LNCaP clone FGC (cell line): ENCODE measurements around the gene SYPL1.

Source experiments
- DNase-seq: peaks from one replicate; pipeline ENCODE4 v3.0.0-alpha.2; 2011; ENCODE audit warnings: low read depth
- H3K4me3 ChIP-seq: 2 replicates; pipeline ENCODE4 v1.5.1; 2011; ENCODE audit warnings: mild to moderate bottlenecking, low read depth, low read length, control low read depth
- CTCF ChIP-seq: IDR thresholded peaks from 2 replicates; pipeline ENCODE4 v1.5.1; 2012; ENCODE audit warnings: mild to moderate bottlenecking; ENCODE audit not compliant: control insufficient read depth, insufficient read depth; ENCODE audit errors: extremely low read depth

The SYPL1 gene

DNA sequence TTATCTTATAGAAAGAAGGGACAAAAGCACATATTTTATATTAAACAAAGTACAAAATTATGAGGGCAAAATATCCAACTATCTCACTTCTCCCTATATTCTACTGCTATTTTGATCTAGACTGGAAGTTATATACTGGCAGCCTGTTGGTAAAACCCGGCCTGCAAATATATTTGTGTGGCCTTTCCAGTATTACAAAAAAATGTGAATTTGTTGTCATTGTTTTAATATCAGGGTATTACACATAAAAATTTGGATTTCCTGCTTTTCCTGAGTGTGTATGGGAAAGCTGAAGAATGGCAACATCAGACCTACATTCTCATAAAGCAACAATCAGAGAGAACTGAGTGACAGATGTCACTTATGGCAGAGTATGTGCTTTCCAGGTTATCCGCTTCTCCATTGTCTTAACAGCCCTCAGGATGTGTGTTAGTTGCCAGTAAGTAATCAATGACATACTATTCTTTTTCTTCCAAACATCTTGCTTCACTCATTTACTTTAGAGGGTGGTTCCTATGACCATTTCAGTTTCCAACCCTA is 7.3 kb downstream of the SYPL1 start:
- no peak overlapping the region for H3K4me3 ChIP-seq
- no peak for TF ChIP-seq CTCF
- DNase-seq, result no peak

- H3K4me3 ChIP-seq, result no peak overlapping the region
- TF ChIP-seq CTCF, result no peak
- DNase-seq, result no peak
Observed at GRCh38 chr7:106102387-106102966, 9.6 kb downstream of the SYPL1 start.

GRCh38 chr7:106101726-106102125 is 10.4 kb downstream of the SYPL1 start:
- no peak for TF ChIP-seq CTCF
- H3K4me3 ChIP-seq, result no peak overlapping the region
- DNase-seq, result no peak

DNA sequence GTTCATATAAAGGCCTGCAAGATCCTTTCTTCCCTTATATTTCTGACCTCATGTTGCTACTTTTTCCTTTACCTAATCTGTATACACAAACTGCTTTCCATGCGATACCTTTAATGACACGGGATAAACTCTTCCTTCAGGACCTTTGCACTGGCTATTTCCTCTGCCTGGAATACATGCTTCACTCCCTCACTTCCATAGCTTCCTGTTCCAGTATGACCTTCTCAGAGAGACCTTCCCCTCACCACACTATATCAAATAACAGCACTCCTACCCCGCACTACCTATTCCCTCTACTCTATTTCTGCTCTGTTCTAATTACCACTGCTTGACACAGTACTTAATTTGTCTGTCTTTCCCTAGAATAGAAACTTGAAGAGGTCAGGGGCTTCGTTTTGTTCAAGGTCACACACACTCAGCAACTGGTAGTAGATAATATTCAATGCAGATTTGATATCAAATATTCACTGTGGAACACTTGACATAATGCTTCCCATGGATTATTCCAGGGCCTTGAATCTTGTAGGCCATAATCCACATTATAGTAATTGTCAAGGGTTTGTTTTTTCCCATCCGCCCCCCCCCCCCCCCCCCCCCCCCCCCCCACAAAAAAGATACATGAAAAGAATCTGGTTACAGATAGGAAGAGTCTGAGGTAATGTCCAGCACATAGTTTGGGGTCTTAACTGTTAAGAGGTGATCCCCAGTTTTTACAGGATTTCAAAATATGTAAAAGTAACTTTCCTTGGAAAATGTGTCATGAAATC is 11.1 kb downstream of the SYPL1 start:
- no peak overlapping the region for H3K4me3 ChIP-seq
- DNase-seq, result no peak
- no peak for TF ChIP-seq CTCF

- H3K4me3 ChIP-seq, result no peak overlapping the region
- DNase-seq, result no peak
- no peak for TF ChIP-seq CTCF
Observed at GRCh38 chr7:106099539-106099938, 12.6 kb downstream of the SYPL1 start.

DNA sequence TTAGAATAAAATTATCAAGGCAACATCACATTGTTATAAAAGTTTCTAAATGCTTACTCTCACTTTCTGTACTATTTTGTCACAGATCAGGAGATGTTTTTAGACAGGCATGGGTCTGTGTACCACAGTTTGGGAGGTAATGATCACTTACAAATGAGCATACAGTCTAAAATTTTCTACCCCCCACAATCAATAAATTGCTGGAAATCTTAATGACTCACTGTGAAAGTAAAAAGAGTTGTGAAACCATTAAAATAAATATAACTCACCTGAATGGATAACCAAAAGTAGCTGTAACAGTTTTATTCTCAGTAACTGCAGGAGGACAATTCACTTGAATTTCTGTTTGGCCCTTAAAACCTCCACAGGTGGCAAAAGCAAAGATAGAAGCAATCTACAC is 13.2 kb downstream of the SYPL1 start:
- no peak overlapping the region for H3K4me3 ChIP-seq
- no peak for DNase-seq
- TF ChIP-seq CTCF, result no peak
